Measurements from ENCODE around the gene SPATC1L. TPM values are rescaled to one million over a fixed set of nuclear protein-coding genes. Genes with fewer than 3 reads are reported as not detected.

Gene SPATC1L
- total RNA-seq, 2 donors from 2014 or later = 4.4 to 9.6 TPM

- no peak overlapping the region for H3K27ac ChIP-seq
- no peaks in the 10 kb centered on the region for H3K9me3 ChIP-seq
- TF ChIP-seq, protein P1, sequence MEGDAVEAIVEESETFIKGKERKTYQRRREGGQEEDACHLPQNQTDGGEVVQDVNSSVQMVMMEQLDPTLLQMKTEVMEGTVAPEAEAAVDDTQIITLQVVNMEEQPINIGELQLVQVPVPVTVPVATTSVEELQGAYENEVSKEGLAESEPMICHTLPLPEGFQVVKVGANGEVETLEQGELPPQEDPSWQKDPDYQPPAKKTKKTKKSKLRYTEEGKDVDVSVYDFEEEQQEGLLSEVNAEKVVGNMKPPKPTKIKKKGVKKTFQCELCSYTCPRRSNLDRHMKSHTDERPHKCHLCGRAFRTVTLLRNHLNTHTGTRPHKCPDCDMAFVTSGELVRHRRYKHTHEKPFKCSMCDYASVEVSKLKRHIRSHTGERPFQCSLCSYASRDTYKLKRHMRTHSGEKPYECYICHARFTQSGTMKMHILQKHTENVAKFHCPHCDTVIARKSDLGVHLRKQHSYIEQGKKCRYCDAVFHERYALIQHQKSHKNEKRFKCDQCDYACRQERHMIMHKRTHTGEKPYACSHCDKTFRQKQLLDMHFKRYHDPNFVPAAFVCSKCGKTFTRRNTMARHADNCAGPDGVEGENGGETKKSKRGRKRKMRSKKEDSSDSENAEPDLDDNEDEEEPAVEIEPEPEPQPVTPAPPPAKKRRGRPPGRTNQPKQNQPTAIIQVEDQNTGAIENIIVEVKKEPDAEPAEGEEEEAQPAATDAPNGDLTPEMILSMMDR (IDR thresholded peaks at IDR 0.05) = no peak
- no peak for TF ChIP-seq POLR2A (IDR thresholded peaks at IDR 0.05)
- 79 to 95% methylated on average over 4 to 15 of the region's 15 CpGs for WGBS, 2 donors
- H3K4me3 ChIP-seq = no peak overlapping the region
- ATAC-seq (no peak), DNase-seq (peak in 1 of 4 donors; percentile 2)
- intact Hi-C loops (cut with DNase I) = no loop called here
- no peaks in the 10 kb centered on the region for H3K36me3 ChIP-seq (replicated peaks in 1 of 2; ENCODE audit: insufficient read depth in 1 of 2, low read depth in 2 of 2)
- H3K4me1 ChIP-seq = peaks cover 10% of the 10 kb centered on the region
- no peaks in the 10 kb centered on the region for H3K27me3 ChIP-seq
Observed at GRCh38 chr21:46157987-46158451, 26.2 kb downstream of the SPATC1L start.

GRCh38 chr21:46157396-46157986 lies 26.8 kb downstream of the SPATC1L start:
- H3K27me3 ChIP-seq = no peaks in the 10 kb centered on the region
- peaks cover 14% of the 10 kb centered on the region for H3K4me1 ChIP-seq
- H3K9me3 ChIP-seq = no peaks in the 10 kb centered on the region
- H3K4me3 ChIP-seq = no peak overlapping the region
- ATAC-seq = no peak
- H3K36me3 ChIP-seq (replicated peaks in 1 of 2; ENCODE audit: insufficient read depth in 1 of 2, low read depth in 2 of 2) = no peaks in the 10 kb centered on the region
- no peak overlapping the region for H3K27ac ChIP-seq
- intact Hi-C loops (cut with DNase I) = no loop called here
- no peak for TF ChIP-seq POLR2A (IDR thresholded peaks at IDR 0.05)
- TF ChIP-seq, protein P1 (IDR thresholded peaks at IDR 0.05) = no peak
- peak in 1 of 4 donors; percentile 2 for DNase-seq
- WGBS, 2 donors = 83 to 90% methylated on average over 12 of the region's 12 CpGs

GRCh38 chr21:46156678-46157077 lies 27.6 kb downstream of the SPATC1L start:
- intact Hi-C loops (cut with DNase I) = no loop called here
- TF ChIP-seq POLR2A (IDR thresholded peaks at IDR 0.05) = no peak
- TF ChIP-seq, protein P1 (IDR thresholded peaks at IDR 0.05) = no peak
- Histone ChIP-seq H3K4me1 (peaks cover 14% of the 10 kb centered on the region), H3K27me3 (no peaks in the 10 kb centered on the region), H3K36me3 (replicated peaks in 1 of 2; ENCODE audit: insufficient read depth in 1 of 2, low read depth in 2 of 2) (no peaks in the 10 kb centered on the region), H3K9me3 (no peaks in the 10 kb centered on the region), H3K4me3 (no peak overlapping the region), H3K27ac (no peak overlapping the region)
- DNase-seq = no peak
- WGBS, 2 donors = 73 to 83% methylated on average over 9 to 10 of the region's 10 CpGs
- ATAC-seq = no peak

DNA sequence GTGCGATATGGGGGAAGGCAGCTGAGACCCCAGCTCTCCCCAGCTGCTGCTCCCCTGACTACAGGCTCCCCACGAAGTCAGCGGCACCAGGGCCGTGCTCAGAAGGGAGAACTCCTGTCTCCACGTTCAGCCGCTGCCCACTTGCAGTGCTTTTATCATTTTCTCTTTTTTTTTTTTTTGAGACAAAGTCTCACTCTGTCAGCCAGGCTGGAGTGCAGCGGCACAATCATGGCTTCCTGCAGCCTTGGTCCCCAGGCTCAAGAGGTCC lies 27.9 kb downstream of the SPATC1L start:
- intact Hi-C loops (cut with DNase I) = no loop called here
- no peak for TF ChIP-seq POLR2A (IDR thresholded peaks at IDR 0.05)
- TF ChIP-seq, protein P1 (IDR thresholded peaks at IDR 0.05) = no peak
- 85 to 90% methylated on average over 7 of the region's 7 CpGs for WGBS, 2 donors
- Histone ChIP-seq H3K27me3 (no peaks in the 10 kb centered on the region), H3K4me3 (no peak overlapping the region), H3K4me1 (peaks cover 14% of the 10 kb centered on the region), H3K27ac (no peak overlapping the region), H3K36me3 (replicated peaks in 1 of 2; ENCODE audit: insufficient read depth in 1 of 2, low read depth in 2 of 2) (no peaks in the 10 kb centered on the region), H3K9me3 (no peaks in the 10 kb centered on the region)
- DNase-seq (no peak), ATAC-seq (no peak)
